GM18861 (cell line): ENCODE results near the gene RBP4.

Source experiments
- ATAC-seq: cut with Tn5 transposase; IDR thresholded peaks from one replicate; pipeline ENCODE4 v1.9.1; 2021; ENCODE audit not compliant: unreplicated experiment

The RBP4 gene

GRCh38 chr10:93601146-93601773 is at the start of gene RBP4:
Gene RBP4 (minus strand): TSS chr10:93601235. CDS start chr10:93601028, 207 bp downstream.
- no peak for ATAC-seq

GRCh38 chr10:93639791-93640190 is 38.8 kb upstream of the RBP4 start:
- no peak for ATAC-seq

- no peak for ATAC-seq
Measured at GRCh38 chr10:93630625-93631557, 29.9 kb upstream of the RBP4 start.

- ATAC-seq: no peak
Measured at GRCh38 chr10:93629647-93630305, 28.7 kb upstream of the RBP4 start.

GRCh38 chr10:93628858-93629257 is 27.8 kb upstream of the RBP4 start:
- ATAC-seq: no peak

GRCh38 chr10:93622942-93623341 is 21.9 kb upstream of the RBP4 start:
- no peak for ATAC-seq

- no peak for ATAC-seq
Measured at GRCh38 chr10:93620925-93621324, 19.9 kb upstream of the RBP4 start.

- ATAC-seq: no peak
Measured at GRCh38 chr10:93615576-93616235, 14.7 kb upstream of the RBP4 start.

GRCh38 chr10:93614101-93614825 is 13.2 kb upstream of the RBP4 start:
- ATAC-seq: no peak

- no peak for ATAC-seq
Measured at GRCh38 chr10:93613126-93613525, 12.1 kb upstream of the RBP4 start.

GRCh38 chr10:93612311-93612710 is 11.3 kb upstream of the RBP4 start, which contains the start of gene PDE6C:
Gene PDE6C (plus strand): TSS chr10:93612537. CDS start chr10:93612726, 189 bp downstream.
- no peak for ATAC-seq

- ATAC-seq: no peak
Measured at GRCh38 chr10:93608421-93608820, 7.4 kb upstream of the RBP4 start.

GRCh38 chr10:93604146-93604545 is 3.1 kb upstream of the RBP4 start:
- no peak for ATAC-seq

- ATAC-seq: no peak
Measured at GRCh38 chr10:93603023-93603422, 2.0 kb upstream of the RBP4 start.

- no peak for ATAC-seq
Measured at GRCh38 chr10:93601774-93602162, 733 bp upstream of the RBP4 start.

GRCh38 chr10:93600446-93601145 is 439 bp downstream of the RBP4 start:
- ATAC-seq: no peak

GRCh38 chr10:93599778-93600177 is 1.3 kb downstream of the RBP4 start:
- no peak for ATAC-seq

- no peak for ATAC-seq
Measured at GRCh38 chr10:93599335-93599734, 1.7 kb downstream of the RBP4 start.

- no peak for ATAC-seq
Measured at GRCh38 chr10:93598157-93598556, 2.9 kb downstream of the RBP4 start.

GRCh38 chr10:93597075-93597599 is 3.9 kb downstream of the RBP4 start:
- ATAC-seq: no peak
